IMR-90 (cell line): ENCODE data around the gene RAI14. TPM values are rescaled to one million over a fixed set of nuclear protein-coding genes. Genes with fewer than 3 reads are reported as not detected.

ENCODE experiments used
- ATAC-seq: fragments of 200-7000 bp; cut with Tn5 transposase; 2 replicates; pipeline ENCODE4 v1.9.1; 2020; ENCODE audit warnings: low read depth, mild to moderate bottlenecking, moderate library complexity
- BruUV-seq: library from RNA; stranded (reverse); fragments of 400-500 nt; replicated peaks from 2 replicates; lab custom pipeline; 2021; lab: Mats Ljungman, UMichigan
- CTCF ChIA-PET: fragments of 300-600 bp; formaldehyde crosslinking; extraction: SDS; loops from one replicate; lab custom pipeline; 2021; ENCODE audit warnings: antibody characterized with exemption; lab: Yijun Ruan, JAX
- POLR2A ChIA-PET: fragments of 300-600 bp; sonication (Branson Sonifier 250); formaldehyde crosslinking; loops from one replicate; lab custom pipeline; 2022; ENCODE audit warnings: antibody characterized with exemption; ENCODE audit not compliant: unreplicated experiment; lab: Charles Lee
- DNase-seq: peaks from one replicate; pipeline ENCODE4 v3.0.0; 2013
- H2AFZ ChIP-seq: replicated peaks from 2 replicates; pipeline ENCODE3; 2013; ENCODE audit warnings: low read length, mild to moderate bottlenecking; ENCODE audit not compliant: poor library complexity
- H2AK5ac ChIP-seq: 2 replicates; pipeline ENCODE4 v1.6.1; 2013; ENCODE audit warnings: low read depth, low read length, inconsistent platforms
- H2AK9ac ChIP-seq: replicated peaks from 2 replicates; pipeline ENCODE3; 2013; ENCODE audit warnings: mild to moderate bottlenecking, low read depth, low read length, moderate library complexity; ENCODE audit not compliant: poor library complexity
- H2BK120ac ChIP-seq: 2 replicates; pipeline ENCODE4 v1.6.1; 2013; ENCODE audit warnings: low read depth, low read length, inconsistent platforms
- H2BK15ac ChIP-seq: 3 replicates; pipeline ENCODE4 v1.6.1; 2013; ENCODE audit warnings: low read depth, low read length, inconsistent platforms
- H2BK20ac ChIP-seq: 2 replicates; pipeline ENCODE4 v1.6.1; 2013; ENCODE audit warnings: low read depth, mild to moderate bottlenecking, inconsistent platforms, low read length, moderate library complexity
- H2BK5ac ChIP-seq: 2 replicates; pipeline ENCODE4 v1.6.1; 2013; ENCODE audit warnings: mild to moderate bottlenecking, low read depth, low read length, inconsistent platforms; ENCODE audit not compliant: poor library complexity, severe bottlenecking
- H3K14ac ChIP-seq: replicated peaks from 2 replicates; pipeline ENCODE4 v1.6.1; 2013; ENCODE audit warnings: low read depth, low read length, inconsistent platforms
- H3K18ac ChIP-seq: 2 replicates; pipeline ENCODE4 v1.6.1; 2013; ENCODE audit warnings: low read depth, low read length, control low read depth
- H3K23ac ChIP-seq: 2 replicates; pipeline ENCODE4 v1.6.1; 2013; ENCODE audit warnings: low read depth, low read length, inconsistent platforms
- H3K27ac ChIP-seq: 2 replicates; pipeline ENCODE4 v1.5.1; 2013; ENCODE audit warnings: mild to moderate bottlenecking, control low read depth, low read length; ENCODE audit not compliant: insufficient read depth
- H3K27me3 ChIP-seq: 2 replicates; pipeline ENCODE4 v1.6.1; 2013; ENCODE audit warnings: low read length; ENCODE audit not compliant: control insufficient read depth, insufficient read depth
- H3K36me3 ChIP-seq: 2 replicates; pipeline ENCODE4 v1.6.1; 2013; ENCODE audit warnings: low read length, mixed read lengths; ENCODE audit not compliant: control insufficient read depth, insufficient read depth
- H3K4ac ChIP-seq: 2 replicates; pipeline ENCODE4 v1.6.1; 2013; ENCODE audit warnings: low read depth, low read length, inconsistent platforms
- H3K4me1 ChIP-seq: 2 replicates; pipeline ENCODE4 v1.6.1; 2013; ENCODE audit warnings: low read length, mixed read lengths; ENCODE audit not compliant: control insufficient read depth, insufficient read depth
- H3K4me2 ChIP-seq: 2 replicates; pipeline ENCODE4 v1.6.1; 2013; ENCODE audit warnings: low read depth, mild to moderate bottlenecking, control low read depth, low read length, moderate library complexity
- H3K4me3 ChIP-seq: 2 replicates; pipeline ENCODE4 v1.5.1; 2013; ENCODE audit warnings: low read depth, mild to moderate bottlenecking, control low read depth, low read length, moderate library complexity; ENCODE audit not compliant: insufficient read depth
- H3K56ac ChIP-seq: 2 replicates; pipeline ENCODE4 v1.6.1; 2013; ENCODE audit warnings: low read length, inconsistent platforms; ENCODE audit not compliant: insufficient read depth; ENCODE audit errors: extremely low read depth
- H3K79me1 ChIP-seq, 2 experiments: 2 replicates each; pipeline ENCODE4 v1.6.1; 2013; ENCODE audit warnings: low read length in 2 of 2, inconsistent platforms in 1 of 2, low read depth in 1 of 2
- H3K9ac ChIP-seq: 2 replicates; pipeline ENCODE4 v1.6.1; 2013; ENCODE audit warnings: low read depth, low read length, control low read depth
- H3K9me1 ChIP-seq: 2 replicates; pipeline ENCODE4 v1.6.1; 2013; ENCODE audit warnings: low read length, inconsistent platforms; ENCODE audit not compliant: insufficient read depth
- H3K9me3 ChIP-seq: 2 replicates; pipeline ENCODE4 v1.6.1; 2013; ENCODE audit warnings: low read length; ENCODE audit not compliant: control insufficient read depth, insufficient read depth
- H4K20me1 ChIP-seq: 2 replicates; pipeline ENCODE4 v1.6.1; 2013; ENCODE audit warnings: low read length, inconsistent platforms; ENCODE audit not compliant: insufficient read depth
- H4K5ac ChIP-seq: 2 replicates; pipeline ENCODE4 v1.6.1; 2013; ENCODE audit warnings: mild to moderate bottlenecking, low read depth, low read length, control low read depth
- H4K8ac ChIP-seq, 2 experiments: 2 replicates each; pipeline ENCODE4 v1.6.1; 2013; ENCODE audit warnings: low read depth in 2 of 2, low read length in 2 of 2, control low read depth in 1 of 2, inconsistent platforms in 1 of 2
- H4K91ac ChIP-seq: 2 replicates; pipeline ENCODE4 v1.6.1; 2013; ENCODE audit warnings: low read depth, low read length, inconsistent platforms; ENCODE audit not compliant: insufficient read depth
- BHLHE40 ChIP-seq: fragments of 150-350 bp; IDR thresholded peaks from 2 replicates; pipeline ENCODE4 v1.6.1; 2016; ENCODE audit warnings: mild to moderate bottlenecking, low read depth, low read length
- CEBPB ChIP-seq: IDR thresholded peaks from 2 replicates; pipeline ENCODE4 v1.6.1; 2012; ENCODE audit warnings: low read depth, low read length, improper control_type of control experiment
- CHD1 ChIP-seq: IDR thresholded peaks from 2 replicates; pipeline ENCODE4 v1.6.1; 2012; ENCODE audit warnings: low read depth, low read length, improper control_type of control experiment
- FOS ChIP-seq: fragments of 150-350 bp; IDR thresholded peaks from 2 replicates; pipeline ENCODE4 v1.6.1; 2016; ENCODE audit warnings: low read depth, low read length
- MAFK ChIP-seq: IDR thresholded peaks from 2 replicates; pipeline ENCODE4 v1.6.1; 2012; ENCODE audit warnings: low read depth, low read length, improper control_type of control experiment
- MAZ ChIP-seq: IDR thresholded peaks from 2 replicates; pipeline ENCODE4 v1.6.1; 2012; ENCODE audit warnings: low read depth, mild to moderate bottlenecking, low read length, improper control_type of control experiment, moderate library complexity, borderline replicate concordance
- MXI1 ChIP-seq: IDR thresholded peaks from 2 replicates; pipeline ENCODE4 v1.6.1; 2012; ENCODE audit warnings: low read depth, mild to moderate bottlenecking, low read length, moderate library complexity, borderline replicate concordance
- NFE2L2 ChIP-seq: fragments of 150-350 bp; IDR thresholded peaks from 2 replicates; pipeline ENCODE4 v1.6.1; 2016; ENCODE audit warnings: low read depth, mild to moderate bottlenecking, low read length
- POLR2A ChIP-seq: IDR thresholded peaks from 2 replicates; pipeline ENCODE4 v1.6.1; 2012; ENCODE audit warnings: mild to moderate bottlenecking, low read depth, low read length
- RAD21 ChIP-seq: IDR thresholded peaks from 2 replicates; pipeline ENCODE4 v1.6.1; 2012; ENCODE audit warnings: low read length, improper control_type of control experiment
- RCOR1 ChIP-seq: IDR thresholded peaks from 2 replicates; pipeline ENCODE4 v1.6.1; 2012; ENCODE audit warnings: mild to moderate bottlenecking, low read length, improper control_type of control experiment; ENCODE audit not compliant: insufficient replicate concordance
- RFX5 ChIP-seq: IDR thresholded peaks from 2 replicates; pipeline ENCODE4 v1.8.0; 2012; ENCODE audit warnings: low read depth, mild to moderate bottlenecking, low read length, moderate library complexity
- SMC3 ChIP-seq: fragments of 150-350 bp; IDR thresholded peaks from 2 replicates; pipeline ENCODE4 v1.6.1; 2016; ENCODE audit warnings: low read depth, mild to moderate bottlenecking, antibody characterized with exemption, low read length, moderate library complexity
- USF2 ChIP-seq: fragments of 150-350 bp; IDR thresholded peaks from 2 replicates; pipeline ENCODE4 v1.6.1; 2017; ENCODE audit warnings: mild to moderate bottlenecking, antibody characterized with exemption, low read length, low read depth
- whole genome bisulfite sequencing, 2 experiments: methylation state at CpG; one replicate each; pipeline versions ENCODE4 v1.1.5 to v1.1.7; 2013; ENCODE audit warnings: missing lambda C conversion rate in 2 of 2; ENCODE audit not compliant: insufficient read length in 1 of 2; ENCODE audit errors: extremely low coverage in 2 of 2; 5-methylcytosine and 5-hydroxymethylcytosine counted together
- dilution Hi-C: fragments of 300-500 bp; cut with HindIII; formaldehyde crosslinking; loops from one replicate; pipeline ENCODE4 v1.14.3; 2018; ENCODE audit warnings: low sequenced_read_pairs; ENCODE audit not compliant: unreplicated experiment
- in situ Hi-C: fragments of 300-500 bp; cut with MboI; formaldehyde crosslinking; loops from 3 replicates; pipeline ENCODE4 v1.14.3; 2019; ENCODE audit warnings: low sequenced_read_pairs, inconsistent platforms, mixed read lengths
- intact Hi-C: fragments of 100-400 bp; cut with micrococcal nuclease; formaldehyde crosslinking; loops from 2 replicates; pipeline ENCODE4 v1.10.0; 2022
- polyA plus RNA-seq, 3 experiments: library from polyadenylated mRNA; depleted of rRNA; stranded (reverse); fragments of >200 nt; gene quantifications; 2 replicates each; pipeline ENCODE4 v1.2.3, GENCODE V29; 2012; ENCODE audit warnings: low replicate concordance in 1 of 3
- total RNA-seq: library from RNA; depleted of rRNA; stranded (reverse); fragments of >200 nt; gene quantifications from 2 replicates; pipeline ENCODE4 v1.2.3, GENCODE V29; 2012
- TF ChIP-seq, protein P1 (sequence below): fragments of 150-350 bp; IDR thresholded peaks from 2 replicates; pipeline ENCODE4 v1.6.1; 2016; ENCODE audit warnings: low read depth, mild to moderate bottlenecking, low read length, moderate library complexity, borderline replicate concordance
- TF ChIP-seq, protein P2 (sequence below): conservative IDR thresholded peaks from 2 replicates; pipeline ENCODE4 v1.5.1; 2012; ENCODE audit warnings: mild to moderate bottlenecking, low read depth, low read length, improper control_type of control experiment

Gene RAI14
- total and polyA plus RNA-seq, 2 of the 4 experiments (the other 2 are of a cell fraction) = 221 to 267 TPM

GRCh38 chr5:34844106-34844505 is 188.0 kb downstream of the RAI14 start:
- Histone ChIP-seq H3K9me3 (peaks cover 2% of the 10 kb centered on the region; the same call in 1 of the 2 replicates), H3K14ac (no peak overlapping the region), H2AK5ac (no peak overlapping the region), H3K4me2 (no peak overlapping the region), H3K36me3 (no peaks in the 10 kb centered on the region), H3K9me1 (no peaks in the 10 kb centered on the region), H2AK9ac (no peak overlapping the region), H4K91ac (no peak overlapping the region), H3K4me1 (peaks cover 3% of the 10 kb centered on the region; the same call in 1 of the 2 replicates), H2BK5ac (no peak overlapping the region), H3K27me3 (no peaks in the 10 kb centered on the region), H3K9ac (no peak overlapping the region), H4K20me1 (no peaks in the 10 kb centered on the region), H2AFZ (no peak overlapping the region), H3K27ac (no peak overlapping the region), H2BK120ac (no peak overlapping the region), H3K18ac (no peak overlapping the region; the same call in 1 of the 2 replicates), H4K8ac (no peak overlapping the region), H3K4ac (no peak overlapping the region), H2BK15ac (no peak overlapping the region), H3K56ac (no peak overlapping the region), H4K5ac (no peak overlapping the region; the same call in 1 of the 2 replicates), H2BK20ac (no peak overlapping the region), H3K4me3 (no peak overlapping the region), H3K23ac (no peak overlapping the region), H3K79me1 (no peaks in the 10 kb centered on the region)
- ChIA-PET POLR2A (interaction anchor here (0.6 kb wide), 1 partner anchor 13 kb away, joined by 15 read pairs; no protein-coding TSS in a partner anchor), CTCF (no interaction called here)
- DNase-seq (no peak), ATAC-seq (no peak)
- intact Hi-C loops (loop anchor here (5.0 kb wide), 1 partner anchor 53 kb away; no protein-coding TSS in a partner anchor), dilution Hi-C loops (no loop called here), in situ Hi-C loops (no loop called here)
- BruUV-seq = no TSS peak
- no peak for TF ChIP-seq USF2
- TF ChIP-seq, protein P1, sequence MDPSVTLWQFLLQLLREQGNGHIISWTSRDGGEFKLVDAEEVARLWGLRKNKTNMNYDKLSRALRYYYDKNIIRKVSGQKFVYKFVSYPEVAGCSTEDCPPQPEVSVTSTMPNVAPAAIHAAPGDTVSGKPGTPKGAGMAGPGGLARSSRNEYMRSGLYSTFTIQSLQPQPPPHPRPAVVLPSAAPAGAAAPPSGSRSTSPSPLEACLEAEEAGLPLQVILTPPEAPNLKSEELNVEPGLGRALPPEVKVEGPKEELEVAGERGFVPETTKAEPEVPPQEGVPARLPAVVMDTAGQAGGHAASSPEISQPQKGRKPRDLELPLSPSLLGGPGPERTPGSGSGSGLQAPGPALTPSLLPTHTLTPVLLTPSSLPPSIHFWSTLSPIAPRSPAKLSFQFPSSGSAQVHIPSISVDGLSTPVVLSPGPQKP = no peak
- no peak for TF ChIP-seq RAD21
- TF ChIP-seq BHLHE40 = no peak
- TF ChIP-seq MAZ = no peak
- TF ChIP-seq RFX5 = no peak
- no peak for TF ChIP-seq RCOR1
- TF ChIP-seq NFE2L2 = no peak
- TF ChIP-seq CEBPB = no peak
- TF ChIP-seq FOS = no peak
- no peak for TF ChIP-seq POLR2A
- no peak for TF ChIP-seq CHD1
- no peak for TF ChIP-seq SMC3
- no peak for TF ChIP-seq MXI1
- TF ChIP-seq, protein P2, sequence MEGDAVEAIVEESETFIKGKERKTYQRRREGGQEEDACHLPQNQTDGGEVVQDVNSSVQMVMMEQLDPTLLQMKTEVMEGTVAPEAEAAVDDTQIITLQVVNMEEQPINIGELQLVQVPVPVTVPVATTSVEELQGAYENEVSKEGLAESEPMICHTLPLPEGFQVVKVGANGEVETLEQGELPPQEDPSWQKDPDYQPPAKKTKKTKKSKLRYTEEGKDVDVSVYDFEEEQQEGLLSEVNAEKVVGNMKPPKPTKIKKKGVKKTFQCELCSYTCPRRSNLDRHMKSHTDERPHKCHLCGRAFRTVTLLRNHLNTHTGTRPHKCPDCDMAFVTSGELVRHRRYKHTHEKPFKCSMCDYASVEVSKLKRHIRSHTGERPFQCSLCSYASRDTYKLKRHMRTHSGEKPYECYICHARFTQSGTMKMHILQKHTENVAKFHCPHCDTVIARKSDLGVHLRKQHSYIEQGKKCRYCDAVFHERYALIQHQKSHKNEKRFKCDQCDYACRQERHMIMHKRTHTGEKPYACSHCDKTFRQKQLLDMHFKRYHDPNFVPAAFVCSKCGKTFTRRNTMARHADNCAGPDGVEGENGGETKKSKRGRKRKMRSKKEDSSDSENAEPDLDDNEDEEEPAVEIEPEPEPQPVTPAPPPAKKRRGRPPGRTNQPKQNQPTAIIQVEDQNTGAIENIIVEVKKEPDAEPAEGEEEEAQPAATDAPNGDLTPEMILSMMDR = no peak
- TF ChIP-seq MAFK = no peak
- no CpG with 5 or more reads among the region's 3 CpGs for WGBS, 2 experiments
